Measurements from ENCODE around the gene GZMA. TPM values are rescaled to one million over a fixed set of nuclear protein-coding genes. Genes with fewer than 3 reads are reported as not detected.
"Not testable (repeated sequence)": the region's sequence is repeated elsewhere in the genome, so short reads cannot be mapped to it uniquely, and the experiment has no call there.

Gene GZMA
- total RNA-seq, 1 donor from 2014 or later, result not detected

DNA sequence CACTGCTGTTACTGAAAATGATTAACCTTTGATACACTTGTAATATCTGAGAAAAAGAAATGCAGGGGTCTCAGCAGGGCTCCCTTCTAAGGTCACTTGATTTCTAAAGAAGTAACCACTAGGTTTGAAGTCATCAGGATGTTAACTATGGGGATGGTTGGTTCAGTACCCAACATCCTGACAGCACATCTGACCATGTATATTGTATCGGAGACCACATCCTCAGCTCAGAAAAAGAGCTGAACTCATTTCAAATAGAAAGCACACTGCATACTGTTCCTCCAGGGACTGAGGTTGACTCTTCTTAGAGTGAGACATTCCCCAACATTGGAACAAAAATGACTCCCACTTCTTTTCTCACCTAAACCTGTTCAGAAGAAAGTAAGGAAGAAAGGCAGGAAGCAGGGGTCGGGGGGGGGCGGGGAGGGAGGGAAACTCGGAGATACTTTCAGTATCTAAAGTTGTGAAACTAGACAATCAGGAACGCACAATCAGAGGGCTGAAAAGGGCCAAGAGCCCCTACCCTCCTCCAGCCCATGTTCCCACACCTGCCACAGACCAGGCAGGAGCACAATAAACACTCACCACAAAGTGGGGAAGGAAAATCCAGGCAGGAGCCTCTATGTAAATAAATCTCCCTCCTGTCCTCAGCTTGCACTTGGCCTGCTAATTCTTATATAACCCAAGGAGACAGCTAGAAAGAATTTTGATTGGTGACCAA lies 730 bp upstream of the GZMA start:
- ATAC-seq (ENCODE audit: low read depth) (no peak), DNase-seq (no peak)
- TF ChIP-seq, protein P1, sequence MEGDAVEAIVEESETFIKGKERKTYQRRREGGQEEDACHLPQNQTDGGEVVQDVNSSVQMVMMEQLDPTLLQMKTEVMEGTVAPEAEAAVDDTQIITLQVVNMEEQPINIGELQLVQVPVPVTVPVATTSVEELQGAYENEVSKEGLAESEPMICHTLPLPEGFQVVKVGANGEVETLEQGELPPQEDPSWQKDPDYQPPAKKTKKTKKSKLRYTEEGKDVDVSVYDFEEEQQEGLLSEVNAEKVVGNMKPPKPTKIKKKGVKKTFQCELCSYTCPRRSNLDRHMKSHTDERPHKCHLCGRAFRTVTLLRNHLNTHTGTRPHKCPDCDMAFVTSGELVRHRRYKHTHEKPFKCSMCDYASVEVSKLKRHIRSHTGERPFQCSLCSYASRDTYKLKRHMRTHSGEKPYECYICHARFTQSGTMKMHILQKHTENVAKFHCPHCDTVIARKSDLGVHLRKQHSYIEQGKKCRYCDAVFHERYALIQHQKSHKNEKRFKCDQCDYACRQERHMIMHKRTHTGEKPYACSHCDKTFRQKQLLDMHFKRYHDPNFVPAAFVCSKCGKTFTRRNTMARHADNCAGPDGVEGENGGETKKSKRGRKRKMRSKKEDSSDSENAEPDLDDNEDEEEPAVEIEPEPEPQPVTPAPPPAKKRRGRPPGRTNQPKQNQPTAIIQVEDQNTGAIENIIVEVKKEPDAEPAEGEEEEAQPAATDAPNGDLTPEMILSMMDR (IDR thresholded peaks at IDR 0.05), result no peak
- ChIA-PET CTCF (no interaction called here), POLR2A (no interaction called here)
- no peaks in the 10 kb centered on the region for H3K36me3 Mint-ChIP-seq (ENCODE audit: low read depth)
- H3K9me3 Mint-ChIP-seq, result no peaks in the 10 kb centered on the region
- no peak overlapping the region for H3K4me3 Mint-ChIP-seq
- intact Hi-C loops (cut with micrococcal nuclease), result no loop called here
- H3K4me1 Mint-ChIP-seq, result peaks cover 9% of the 10 kb centered on the region
- no peaks in the 10 kb centered on the region for H3K27me3 Mint-ChIP-seq
- H3K27ac Mint-ChIP-seq, result no peak overlapping the region

DNA sequence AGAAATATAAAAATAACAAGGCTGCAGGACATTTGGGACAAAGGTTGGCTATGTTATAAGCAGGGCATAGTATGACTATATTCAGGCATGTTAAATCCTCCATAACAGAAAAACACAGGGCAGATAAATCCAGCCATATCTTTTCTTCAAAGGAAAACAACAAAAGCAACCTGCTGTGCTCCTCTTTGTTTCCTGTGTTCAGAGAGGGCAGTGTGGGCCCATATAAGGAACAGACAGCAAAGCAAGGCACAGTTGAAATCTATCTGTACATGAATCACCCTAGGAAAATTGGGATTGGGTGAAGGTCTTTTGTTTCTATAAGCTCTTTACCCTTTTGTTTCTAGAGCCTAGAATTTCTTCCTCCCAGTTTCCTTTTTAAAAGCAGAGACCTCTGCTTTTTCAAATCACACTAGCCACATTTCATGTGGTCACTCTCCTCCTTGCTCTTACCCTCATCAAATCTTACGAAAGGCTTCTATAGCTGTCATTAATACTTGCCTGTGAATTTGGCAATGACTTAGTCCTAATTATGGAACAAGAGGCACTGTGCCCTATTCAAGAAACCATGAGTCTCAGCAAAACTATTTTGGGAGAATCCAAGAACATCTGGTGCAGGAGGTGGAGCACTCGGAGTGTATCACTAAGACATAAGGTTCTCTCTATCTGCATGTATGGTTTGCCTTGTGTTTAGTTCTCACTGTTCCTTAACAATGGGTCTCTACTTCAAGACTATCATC lies 1.8 kb downstream of the GZMA start:
- Mint-ChIP-seq H3K36me3 (ENCODE audit: low read depth) (no peaks in the 10 kb centered on the region), H3K4me3 (no peak overlapping the region), H3K4me1 (peaks cover 9% of the 10 kb centered on the region), H3K27ac (no peak overlapping the region), H3K9me3 (no peaks in the 10 kb centered on the region), H3K27me3 (peaks cover 4% of the 10 kb centered on the region)
- intact Hi-C loops (cut with micrococcal nuclease), result no loop called here
- ATAC-seq (ENCODE audit: low read depth) (no peak), DNase-seq (no peak)
- ChIA-PET CTCF (no interaction called here), POLR2A (no interaction called here)
- TF ChIP-seq, protein P1 (IDR thresholded peaks at IDR 0.05), result no peak

DNA sequence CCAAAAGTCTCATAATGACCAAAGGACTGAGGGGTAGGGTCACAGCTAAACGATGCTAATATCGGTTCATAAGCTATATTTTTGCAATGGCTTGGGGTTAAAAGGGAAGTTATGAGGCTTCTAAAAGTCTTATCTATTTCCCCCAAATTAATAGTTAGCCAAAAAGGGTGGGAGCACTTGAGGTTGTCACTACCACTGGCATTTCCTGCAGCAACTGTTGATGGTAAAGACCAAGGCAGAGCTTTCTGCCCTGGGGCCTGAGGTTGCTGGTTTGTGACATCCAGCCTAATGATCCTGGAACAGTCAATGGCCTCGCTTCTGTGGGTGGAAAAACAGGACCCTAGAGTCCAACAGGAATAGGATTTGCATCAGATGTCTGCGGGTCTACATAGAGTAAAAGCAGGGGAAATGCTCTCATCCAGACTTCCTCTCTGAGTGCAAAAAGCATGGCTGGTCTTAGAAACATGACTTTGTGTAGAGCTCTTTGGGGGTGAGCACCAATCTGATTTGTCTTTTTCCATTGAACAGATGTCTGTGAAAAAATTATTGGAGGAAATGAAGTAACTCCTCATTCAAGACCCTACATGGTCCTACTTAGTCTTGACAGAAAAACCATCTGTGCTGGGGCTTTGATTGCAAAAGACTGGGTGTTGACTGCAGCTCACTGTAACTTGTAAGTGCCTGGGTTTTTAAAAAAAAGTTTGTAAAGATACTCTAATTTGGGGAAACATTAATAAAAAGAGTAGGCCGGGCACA lies 2.7 kb downstream of the GZMA start:
- Mint-ChIP-seq H3K9me3 (no peaks in the 10 kb centered on the region), H3K27me3 (peaks cover 4% of the 10 kb centered on the region), H3K4me3 (no peak overlapping the region), H3K27ac (no peak overlapping the region), H3K36me3 (ENCODE audit: low read depth) (no peaks in the 10 kb centered on the region), H3K4me1 (peaks cover 9% of the 10 kb centered on the region)
- intact Hi-C loops (cut with micrococcal nuclease), result no loop called here
- TF ChIP-seq, protein P1 (IDR thresholded peaks at IDR 0.05), result no peak
- ATAC-seq (ENCODE audit: low read depth) (no peak), DNase-seq (no peak)
- POLR2A ChIA-PET, result no interaction called here
- CTCF ChIA-PET, result no interaction called here

DNA sequence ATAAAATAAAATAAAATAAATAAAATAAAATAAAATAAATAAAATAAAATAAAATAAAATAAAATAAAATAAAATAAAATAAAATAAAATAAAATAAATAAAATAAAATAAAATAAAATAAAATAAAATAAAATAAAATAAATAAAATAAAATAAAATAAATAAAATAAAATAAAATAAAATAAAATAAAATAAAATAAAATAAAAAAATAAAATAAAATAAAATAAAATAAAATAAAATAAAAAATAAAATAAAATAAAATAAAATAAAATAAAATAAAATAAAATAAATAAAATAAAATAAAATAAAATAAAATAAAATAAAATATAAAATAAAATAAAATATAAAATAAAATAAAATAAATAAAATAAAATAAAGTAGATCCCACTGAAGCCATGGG lies 3.5 kb downstream of the GZMA start:
- H3K36me3 Mint-ChIP-seq (ENCODE audit: low read depth); H3K4me1 Mint-ChIP-seq; H3K27ac Mint-ChIP-seq; POLR2A ChIA-PET; ATAC-seq (ENCODE audit: low read depth); H3K9me3 Mint-ChIP-seq; H3K4me3 Mint-ChIP-seq; intact Hi-C loops (cut with micrococcal nuclease); H3K27me3 Mint-ChIP-seq; DNase-seq; CTCF ChIA-PET: not testable (repeated sequence)

DNA sequence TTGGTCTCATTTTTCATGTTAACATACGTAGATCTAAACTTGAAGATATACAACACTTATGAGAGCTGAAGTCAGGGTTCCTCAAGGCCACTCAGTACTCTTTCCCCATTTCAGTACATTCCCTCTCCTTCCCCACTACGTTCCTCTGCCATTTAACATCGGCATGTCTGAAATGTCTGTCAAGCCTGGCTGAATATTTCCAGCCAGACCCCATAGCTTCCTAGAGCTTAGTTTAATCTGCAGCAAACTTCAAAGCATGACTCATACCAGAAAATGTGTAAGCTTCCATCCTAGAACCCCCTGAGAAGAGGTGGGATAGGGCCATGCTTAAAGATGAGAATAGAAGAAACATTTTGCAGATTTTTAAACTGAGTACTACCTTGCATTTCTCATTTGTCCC lies 6.2 kb downstream of the GZMA start:
- TF ChIP-seq, protein P1 (IDR thresholded peaks at IDR 0.05), result no peak
- Mint-ChIP-seq H3K9me3 (no peaks in the 10 kb centered on the region), H3K4me1 (no peaks in the 10 kb centered on the region), H3K27me3 (peaks cover 5% of the 10 kb centered on the region), H3K27ac (no peak overlapping the region), H3K4me3 (no peak overlapping the region), H3K36me3 (ENCODE audit: low read depth) (no peaks in the 10 kb centered on the region)
- intact Hi-C loops (cut with micrococcal nuclease), result no loop called here
- ChIA-PET CTCF (no interaction called here), POLR2A (no interaction called here)
- DNase-seq (no peak), ATAC-seq (ENCODE audit: low read depth) (no peak)
